Stimulated activated naive B cell treated with anti-CD40 and anti-IgM and Interleukin-4, amounts not matched to agents 10 μg/mL and 1 μg/mL and 100 μg/mL, for 72 hours (primary cell): ENCODE measurements around the gene RHOG.
"Not testable (repeated sequence)": the region's sequence is repeated elsewhere in the genome, so short reads cannot be mapped to it uniquely, and the experiment has no call there.

Experiments
- ATAC-seq, 2 donors: fragments of 150-1000 bp; cut with Tn5 transposase; replicated peaks; 2 replicates each; pipeline ENCODE4 v1.10.0; 2021; ENCODE audit warnings: moderate library complexity in 1 of 2
- DNase-seq: peaks from one replicate; pipeline ENCODE4 v3.0.0; 2021
- H3K27ac Mint-ChIP-seq: one replicate; pipeline ENCODE4 v1.8.0; 2022; ENCODE audit warnings: mild to moderate bottlenecking, mixed read lengths
- H3K27me3 Mint-ChIP-seq, 2 donors: one replicate each; pipeline ENCODE4 v1.8.0; 2022; ENCODE audit warnings: mixed read lengths in 2 of 2
- H3K36me3 Mint-ChIP-seq, 2 donors: one replicate each; pipeline ENCODE4 v1.8.0; 2022; ENCODE audit warnings: mixed read lengths in 2 of 2, mild to moderate bottlenecking in 1 of 2
- H3K4me1 Mint-ChIP-seq, 2 donors: one replicate each; pipeline ENCODE4 v1.8.0; 2022; ENCODE audit warnings: mixed read lengths in 2 of 2, mild to moderate bottlenecking in 1 of 2
- H3K4me3 Mint-ChIP-seq, 2 donors: one replicate each; pipeline ENCODE4 v1.8.0; 2022; ENCODE audit warnings: mild to moderate bottlenecking in 2 of 2, mixed read lengths in 2 of 2, moderate library complexity in 1 of 2
- H3K9me3 Mint-ChIP-seq, 2 donors: one replicate each; pipeline ENCODE4 v1.8.0; 2022; ENCODE audit warnings: mixed read lengths in 2 of 2, mild to moderate bottlenecking in 1 of 2

The RHOG gene

GRCh38 chr11:3802011-3802790 lies 38.6 kb downstream of the RHOG start:
- DNase-seq (no peak), ATAC-seq (no peak)
- Mint-ChIP-seq H3K36me3 (no peaks in the 10 kb centered on the region), H3K27me3 (no peaks in the 10 kb centered on the region), H3K27ac (no peak overlapping the region), H3K4me1 (peaks cover 0 to 4% of the 10 kb centered on the region in 2 donors), H3K4me3 (no peak overlapping the region), H3K9me3 (no peaks in the 10 kb centered on the region)

DNA sequence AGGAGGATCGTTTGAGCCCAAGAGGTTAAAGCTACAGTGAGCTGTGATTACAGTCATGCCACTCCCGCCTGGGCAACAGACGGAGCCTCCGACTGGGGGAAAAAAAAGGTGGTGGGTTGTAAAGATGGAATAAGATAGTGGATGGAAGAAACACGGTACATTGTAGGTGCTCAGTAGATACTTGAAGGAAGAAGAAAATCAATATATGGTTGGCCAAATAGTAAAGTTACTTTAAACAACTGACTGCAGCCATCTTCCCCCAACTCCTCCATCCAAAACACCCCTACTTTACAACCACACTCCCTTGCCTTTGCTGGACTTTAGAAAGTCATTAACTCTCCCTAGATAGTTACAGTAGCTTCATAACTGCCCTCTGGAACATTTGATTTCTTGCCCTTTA lies 40.9 kb downstream of the RHOG start:
- no peak overlapping the region for H3K4me3 Mint-ChIP-seq
- H3K27ac Mint-ChIP-seq, result no peak overlapping the region

GRCh38 chr11:3799143-3799542 lies 41.6 kb downstream of the RHOG start:
- Mint-ChIP-seq H3K4me3 (peak overlapping the region; percentile 94), H3K36me3 (peaks cover 5 to 6% of the 10 kb centered on the region in 2 donors), H3K4me1 (peaks cover 12 to 20% of the 10 kb centered on the region in 2 donors), H3K9me3 (no peaks in the 10 kb centered on the region), H3K27ac (peak overlapping the region; percentile 98), H3K27me3 (no peaks in the 10 kb centered on the region)
- DNase-seq, result no peak
- ATAC-seq, result no peak

More for the DNA sequence above, 40.9 kb downstream of the RHOG start:
- DNase-seq (no peak), ATAC-seq (no peak)
- Mint-ChIP-seq H3K36me3 (peaks cover 3 to 5% of the 10 kb centered on the region in 2 donors), H3K4me1 (peaks cover 12 to 13% of the 10 kb centered on the region in 2 donors), H3K27me3 (no peaks in the 10 kb centered on the region), H3K9me3 (no peaks in the 10 kb centered on the region)

GRCh38 chr11:3797329-3798090 lies 43.2 kb downstream of the RHOG start, which contains the start of gene NUP98:
TSS of gene NUP98 (minus strand) at chr11:3797554. CDS start at chr11:3782117, 15,437 bp downstream.
- ATAC-seq (peak; percentile 95), DNase-seq (peak; percentile 100)
- Mint-ChIP-seq H3K4me1 (peaks cover 12 to 22% of the 10 kb centered on the region in 2 donors), H3K27me3 (no peaks in the 10 kb centered on the region), H3K4me3 (peak within 1 kb of the TSS; percentile 94), H3K27ac (peak within 1 kb of the TSS; percentile 98), H3K36me3 (peaks cover 8 to 11% of the 10 kb centered on the region in 2 donors), H3K9me3 (no peaks in the 10 kb centered on the region)

GRCh38 chr11:3796801-3797328 lies 43.9 kb downstream of the RHOG start:
- DNase-seq (no peak), ATAC-seq (peak; percentile 44 to 50)
- H3K4me1 Mint-ChIP-seq, result peaks cover 12 to 26% of the 10 kb centered on the region in 2 donors
- peak overlapping the region; percentile 98 for H3K27ac Mint-ChIP-seq
- peaks cover 12 to 14% of the 10 kb centered on the region in 2 donors for H3K36me3 Mint-ChIP-seq
- peak overlapping the region; percentile 94 for H3K4me3 Mint-ChIP-seq
- no peaks in the 10 kb centered on the region for H3K9me3 Mint-ChIP-seq
- H3K27me3 Mint-ChIP-seq, result no peaks in the 10 kb centered on the region

GRCh38 chr11:3796346-3796745 lies 44.4 kb downstream of the RHOG start:
- Mint-ChIP-seq H3K27ac (peak overlapping the region; percentile 98), H3K27me3 (no peaks in the 10 kb centered on the region), H3K4me1 (peaks cover 12 to 26% of the 10 kb centered on the region in 2 donors), H3K4me3 (peak overlapping the region; percentile 94), H3K9me3 (no peaks in the 10 kb centered on the region), H3K36me3 (peaks cover 13 to 14% of the 10 kb centered on the region in 2 donors)
- DNase-seq (no peak), ATAC-seq (no peak)

DNA sequence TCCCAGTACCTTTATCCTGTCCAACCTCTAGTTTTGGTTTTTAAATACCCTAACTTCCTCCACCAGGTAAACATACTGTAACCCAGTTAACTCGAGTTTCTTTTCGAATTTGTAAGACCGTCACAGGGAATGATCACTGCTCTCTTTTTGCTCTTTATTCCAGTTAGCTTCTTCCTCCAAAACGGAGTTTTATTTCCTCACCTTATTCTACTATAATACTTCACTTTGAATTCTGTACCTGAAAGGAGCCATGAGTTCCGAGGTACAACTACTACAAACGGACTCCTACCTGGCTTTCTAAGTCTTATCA lies 44.8 kb downstream of the RHOG start:
- Mint-ChIP-seq H3K27ac (peak overlapping the region; percentile 98), H3K4me3 (peak overlapping the region; percentile 94), H3K36me3 (peaks cover 13 to 14% of the 10 kb centered on the region in 2 donors), H3K27me3 (no peaks in the 10 kb centered on the region), H3K9me3 (no peaks in the 10 kb centered on the region), H3K4me1 (peaks cover 12 to 26% of the 10 kb centered on the region in 2 donors)
- ATAC-seq, result no peak
- DNase-seq, result no peak

GRCh38 chr11:3795131-3796001 lies 45.4 kb downstream of the RHOG start:
- peaks cover 12 to 26% of the 10 kb centered on the region in 2 donors for H3K4me1 Mint-ChIP-seq
- no peaks in the 10 kb centered on the region for H3K27me3 Mint-ChIP-seq
- peak overlapping the region; percentile 94 for H3K4me3 Mint-ChIP-seq
- no peak for DNase-seq
- peak overlapping the region; percentile 98 for H3K27ac Mint-ChIP-seq
- no peaks in the 10 kb centered on the region for H3K9me3 Mint-ChIP-seq
- peaks cover 13 to 16% of the 10 kb centered on the region in 2 donors for H3K36me3 Mint-ChIP-seq
- ATAC-seq, result no peak

DNA sequence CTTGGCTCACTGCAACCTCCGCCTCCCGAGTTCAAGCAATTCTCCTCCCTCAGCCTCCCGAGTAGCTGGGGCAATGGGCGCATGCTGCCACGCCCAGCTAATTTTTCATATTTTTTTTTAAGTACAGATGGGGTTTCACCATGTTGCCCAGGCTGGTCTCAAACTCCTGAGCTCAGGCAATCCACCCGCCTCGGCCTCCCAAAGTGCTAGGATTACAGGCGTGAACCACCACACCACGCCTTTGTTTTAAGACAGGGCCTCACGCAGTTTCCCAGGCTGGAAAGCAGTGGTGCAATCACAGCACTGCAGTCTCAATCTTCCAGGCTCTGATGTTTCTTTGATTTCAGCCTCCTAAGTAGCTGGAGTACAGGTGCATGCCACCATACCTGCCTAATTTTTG lies 46.4 kb downstream of the RHOG start:
- not testable (repeated sequence) for H3K27ac Mint-ChIP-seq, H3K4me3 Mint-ChIP-seq, DNase-seq, H3K9me3 Mint-ChIP-seq, ATAC-seq, H3K27me3 Mint-ChIP-seq
- peaks cover 13 to 22% of the 10 kb centered on the region in 2 donors for H3K36me3 Mint-ChIP-seq
- H3K4me1 Mint-ChIP-seq, result peaks cover 14 to 35% of the 10 kb centered on the region in 2 donors

GRCh38 chr11:3786781-3787428 lies 53.9 kb downstream of the RHOG start:
- no peaks in the 10 kb centered on the region for H3K27me3 Mint-ChIP-seq
- no peak for DNase-seq
- no peaks in the 10 kb centered on the region for H3K9me3 Mint-ChIP-seq
- H3K4me1 Mint-ChIP-seq, result peaks cover 24 to 70% of the 10 kb centered on the region in 2 donors
- ATAC-seq, result no peak
- H3K27ac Mint-ChIP-seq, result peak overlapping the region; percentile 79
- H3K36me3 Mint-ChIP-seq, result peaks cover 17 to 38% of the 10 kb centered on the region in 2 donors
- H3K4me3 Mint-ChIP-seq, result no peak overlapping the region

GRCh38 chr11:3783611-3784010 lies 57.1 kb downstream of the RHOG start:
- no peaks in the 10 kb centered on the region for H3K9me3 Mint-ChIP-seq
- no peaks in the 10 kb centered on the region for H3K27me3 Mint-ChIP-seq
- no peak overlapping the region for H3K27ac Mint-ChIP-seq
- H3K4me3 Mint-ChIP-seq, result peak overlapping the region in 1 of 2 donors; percentile 32
- ATAC-seq (no peak), DNase-seq (no peak)
- H3K36me3 Mint-ChIP-seq, result peaks cover 18 to 33% of the 10 kb centered on the region in 2 donors
- H3K4me1 Mint-ChIP-seq, result peaks cover 19 to 59% of the 10 kb centered on the region in 2 donors

- Mint-ChIP-seq H3K9me3 (no peaks in the 10 kb centered on the region), H3K36me3 (peaks cover 23 to 36% of the 10 kb centered on the region in 2 donors), H3K27ac (peak overlapping the region; percentile 14), H3K27me3 (no peaks in the 10 kb centered on the region), H3K4me1 (peaks cover 19 to 55% of the 10 kb centered on the region in 2 donors), H3K4me3 (no peak overlapping the region)
- ATAC-seq (no peak), DNase-seq (no peak)
Observed at GRCh38 chr11:3782963-3783362, 57.8 kb downstream of the RHOG start.

DNA sequence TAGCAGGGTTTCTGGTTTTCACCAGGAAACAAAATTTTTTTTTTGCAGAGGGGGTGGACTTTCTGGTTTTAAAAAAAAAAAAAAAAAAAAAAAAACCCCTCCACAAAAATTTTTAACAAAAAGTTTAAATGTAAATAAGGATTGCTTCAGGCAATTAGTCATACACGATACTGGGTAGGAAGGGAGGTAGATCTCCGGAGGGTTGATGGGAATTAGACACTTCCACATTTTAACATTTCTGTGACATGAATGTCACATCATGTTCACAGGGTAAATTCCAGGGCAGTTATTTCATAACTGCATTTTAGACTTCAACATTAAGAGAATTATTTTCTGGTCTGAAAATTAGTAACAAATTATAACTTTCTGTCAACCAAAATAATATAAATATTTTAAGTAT lies 59.3 kb downstream of the RHOG start:
- ATAC-seq (no peak), DNase-seq (no peak)
- H3K4me3 Mint-ChIP-seq, result no peak overlapping the region
- no peaks in the 10 kb centered on the region for H3K27me3 Mint-ChIP-seq
- H3K36me3 Mint-ChIP-seq, result peaks cover 22 to 34% of the 10 kb centered on the region in 2 donors
- peaks cover 14 to 39% of the 10 kb centered on the region in 2 donors for H3K4me1 Mint-ChIP-seq
- H3K27ac Mint-ChIP-seq, result no peak overlapping the region
- H3K9me3 Mint-ChIP-seq, result no peaks in the 10 kb centered on the region
